A673 (cell line): ENCODE data around the gene RGS7. TPM values are rescaled to one million over a fixed set of nuclear protein-coding genes. Genes with fewer than 3 reads are reported as not detected.

Experiments
- BruUV-seq: library from RNA; stranded (reverse); fragments of 400-500 nt; replicated peaks from 2 replicates; lab custom pipeline; 2021; lab: Mats Ljungman, UMichigan
- CTCF ChIA-PET: fragments of 300-600 bp; sonication (Branson Sonifier 250); formaldehyde crosslinking; loops from one replicate; lab custom pipeline; 2022; ENCODE audit warnings: antibody characterized with exemption; lab: Charles Lee
- POLR2A ChIA-PET: fragments of 300-600 bp; sonication (Branson Sonifier 250); formaldehyde crosslinking; loops from one replicate; lab custom pipeline; 2022; ENCODE audit warnings: antibody characterized with exemption; ENCODE audit not compliant: low non-redundant PET; lab: Charles Lee
- DNase-seq: peaks from one replicate; pipeline ENCODE4 v3.0.0-alpha.2; 2015; ENCODE audit warnings: low spot score
- H3K27ac ChIP-seq: fragments of 200-600 bp; sonication (generic); 2 replicates; pipeline ENCODE4 v1.5.1; 2016; ENCODE audit warnings: mixed run types, low read depth, mild to moderate bottlenecking, mixed read lengths, antibody characterized with exemption, low read length; ENCODE audit not compliant: poor library complexity, severe bottlenecking
- H3K27me3 ChIP-seq: fragments of 200-600 bp; sonication (generic); replicated peaks from 2 replicates; pipeline ENCODE4 v1.6.1; 2017; ENCODE audit warnings: mixed run types, low read depth, mild to moderate bottlenecking, mixed read lengths, antibody characterized with exemption, low read length; ENCODE audit not compliant: insufficient read depth, poor library complexity
- H3K36me3 ChIP-seq: fragments of 200-600 bp; sonication (generic); 2 replicates; pipeline ENCODE4 v1.6.1; 2016; ENCODE audit warnings: mixed run types, mild to moderate bottlenecking, mixed read lengths, antibody characterized with exemption, low read length; ENCODE audit not compliant: insufficient read depth, poor library complexity, severe bottlenecking
- H3K4me1 ChIP-seq: fragments of 200-600 bp; sonication (generic); 2 replicates; pipeline ENCODE4 v1.6.1; 2017; ENCODE audit warnings: mixed run types, mild to moderate bottlenecking, mixed read lengths, antibody characterized with exemption, low read length; ENCODE audit not compliant: insufficient read depth, poor library complexity, severe bottlenecking
- H3K4me3 ChIP-seq: fragments of 200-600 bp; sonication (generic); 2 replicates; pipeline ENCODE4 v1.5.1; 2016; ENCODE audit warnings: low read depth, mixed run types, mild to moderate bottlenecking, mixed read lengths, low read length; ENCODE audit not compliant: poor library complexity, severe bottlenecking
- H3K9me3 ChIP-seq: fragments of 200-600 bp; sonication (generic); 2 replicates; pipeline ENCODE4 v1.6.1; 2016; ENCODE audit warnings: mixed run types, low read depth, mild to moderate bottlenecking, mixed read lengths, antibody characterized with exemption, low read length; ENCODE audit not compliant: poor library complexity, severe bottlenecking
- EZH2 ChIP-seq: fragments of 200-600 bp; sonication (generic); IDR thresholded peaks from 2 replicates; pipeline ENCODE4 v1.6.1; 2017; ENCODE audit warnings: borderline replicate concordance, low read depth, mild to moderate bottlenecking, mixed read lengths, antibody characterized with exemption, low read length; ENCODE audit not compliant: poor library complexity, severe bottlenecking
- intact Hi-C: fragments of 100-400 bp; cut with micrococcal nuclease; formaldehyde crosslinking; loops from one replicate; pipeline ENCODE4 v1.10.0; 2022; ENCODE audit not compliant: unreplicated experiment
- total RNA-seq: library from RNA; stranded (reverse); gene quantifications from 2 replicates; pipeline ENCODE4 v1.2.3, GENCODE V29; 2021
- TF ChIP-seq, protein P1 (sequence below): fragments of 300-800, 200-600 bp; sonication (generic); conservative IDR thresholded peaks from 2 replicates; pipeline ENCODE4 v1.5.1; 2017; ENCODE audit warnings: low read depth, mild to moderate bottlenecking, antibody characterized with exemption, low read length, moderate library complexity, mixed read lengths

RGS7 gene
- total RNA-seq, 1 experiment from 2014 or later, result not detected

DNA sequence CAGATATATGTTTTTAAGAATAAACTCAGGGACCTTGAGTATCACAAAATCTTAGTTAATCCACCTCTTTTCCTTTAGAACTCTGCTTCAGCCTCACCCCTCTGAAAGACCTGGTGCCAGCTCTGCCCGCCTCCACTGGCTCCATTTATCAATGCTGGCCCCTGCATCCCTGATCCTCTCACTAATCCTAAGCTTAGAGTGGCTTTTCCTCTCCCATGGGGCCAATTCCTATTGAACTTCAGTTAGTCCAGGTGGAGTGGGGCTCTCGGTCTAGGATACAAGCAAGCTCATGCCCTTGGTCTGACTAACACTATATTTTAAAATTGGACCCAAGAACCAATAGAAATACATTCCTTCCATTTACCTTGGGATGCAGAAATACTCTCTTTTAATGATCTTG lies 87.0 kb downstream of the RGS7 start:
- H3K4me1 ChIP-seq, result no peaks in the 10 kb centered on the region
- peaks cover 2% of the 10 kb centered on the region for H3K27me3 ChIP-seq
- intact Hi-C loops, result no loop called here
- no peak for TF ChIP-seq EZH2
- TF ChIP-seq, protein P1, sequence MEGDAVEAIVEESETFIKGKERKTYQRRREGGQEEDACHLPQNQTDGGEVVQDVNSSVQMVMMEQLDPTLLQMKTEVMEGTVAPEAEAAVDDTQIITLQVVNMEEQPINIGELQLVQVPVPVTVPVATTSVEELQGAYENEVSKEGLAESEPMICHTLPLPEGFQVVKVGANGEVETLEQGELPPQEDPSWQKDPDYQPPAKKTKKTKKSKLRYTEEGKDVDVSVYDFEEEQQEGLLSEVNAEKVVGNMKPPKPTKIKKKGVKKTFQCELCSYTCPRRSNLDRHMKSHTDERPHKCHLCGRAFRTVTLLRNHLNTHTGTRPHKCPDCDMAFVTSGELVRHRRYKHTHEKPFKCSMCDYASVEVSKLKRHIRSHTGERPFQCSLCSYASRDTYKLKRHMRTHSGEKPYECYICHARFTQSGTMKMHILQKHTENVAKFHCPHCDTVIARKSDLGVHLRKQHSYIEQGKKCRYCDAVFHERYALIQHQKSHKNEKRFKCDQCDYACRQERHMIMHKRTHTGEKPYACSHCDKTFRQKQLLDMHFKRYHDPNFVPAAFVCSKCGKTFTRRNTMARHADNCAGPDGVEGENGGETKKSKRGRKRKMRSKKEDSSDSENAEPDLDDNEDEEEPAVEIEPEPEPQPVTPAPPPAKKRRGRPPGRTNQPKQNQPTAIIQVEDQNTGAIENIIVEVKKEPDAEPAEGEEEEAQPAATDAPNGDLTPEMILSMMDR, result no peak
- no peak overlapping the region for H3K4me3 ChIP-seq
- ChIA-PET POLR2A (no interaction called here), CTCF (no interaction called here)
- BruUV-seq, result no TSS peak
- no peaks in the 10 kb centered on the region for H3K36me3 ChIP-seq
- DNase-seq, result no peak
- H3K27ac ChIP-seq, result no peak overlapping the region
- H3K9me3 ChIP-seq, result no peaks in the 10 kb centered on the region

DNA sequence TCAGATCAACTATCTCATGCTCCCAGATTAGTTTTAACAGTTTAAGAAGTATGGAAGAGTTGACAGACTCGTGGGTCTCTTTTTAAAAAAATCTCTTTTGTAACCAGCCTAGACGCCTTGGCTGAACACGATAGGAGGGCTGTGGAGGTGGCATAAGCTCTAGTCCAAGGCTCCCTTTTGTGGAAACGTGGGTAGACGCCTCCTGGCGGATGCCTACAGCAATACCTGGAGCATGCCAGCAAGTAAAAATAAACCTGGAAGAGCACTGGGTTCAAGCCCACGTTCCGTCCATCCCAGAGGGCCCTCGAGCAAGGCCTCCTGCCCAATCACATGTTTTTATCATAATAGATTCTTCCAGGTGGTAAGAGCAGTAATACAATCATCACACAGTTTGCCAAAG lies 87.9 kb downstream of the RGS7 start:
- no peak for DNase-seq
- CTCF ChIA-PET, result no interaction called here
- no peak for TF ChIP-seq EZH2
- TF ChIP-seq, protein P1, result no peak
- Histone ChIP-seq H3K4me3 (no peak overlapping the region), H3K27me3 (peaks cover 2% of the 10 kb centered on the region), H3K9me3 (no peaks in the 10 kb centered on the region), H3K36me3 (no peaks in the 10 kb centered on the region), H3K4me1 (no peaks in the 10 kb centered on the region), H3K27ac (no peak overlapping the region)
- intact Hi-C loops, result no loop called here
- POLR2A ChIA-PET, result no interaction called here
- no TSS peak for BruUV-seq

DNA sequence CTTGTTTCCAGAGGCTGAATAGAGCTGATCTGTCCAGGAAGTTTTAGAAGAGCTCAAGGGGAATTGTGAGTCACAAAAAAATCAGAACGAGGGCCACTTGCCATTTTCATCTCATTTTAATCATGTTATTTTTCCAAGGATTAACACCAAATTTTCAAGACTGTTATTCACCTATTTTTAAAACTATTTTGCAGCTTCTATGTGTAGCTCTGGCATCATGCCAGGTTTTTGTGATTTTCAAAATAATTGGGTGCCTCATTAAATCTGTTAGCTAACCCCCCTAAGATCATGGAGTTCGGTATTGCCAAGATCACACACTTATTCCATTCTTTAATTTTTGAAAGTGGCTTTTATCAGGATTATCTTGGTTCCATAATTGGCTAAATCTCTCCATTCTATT lies 90.9 kb downstream of the RGS7 start:
- Histone ChIP-seq H3K27me3 (peaks cover 2% of the 10 kb centered on the region), H3K4me3 (no peak overlapping the region), H3K27ac (no peak overlapping the region), H3K9me3 (no peaks in the 10 kb centered on the region), H3K4me1 (no peaks in the 10 kb centered on the region), H3K36me3 (no peaks in the 10 kb centered on the region)
- no peak for DNase-seq
- CTCF ChIA-PET, result no interaction called here
- intact Hi-C loops, result no loop called here
- no peak for TF ChIP-seq EZH2
- TF ChIP-seq, protein P1, result no peak
- POLR2A ChIA-PET, result no interaction called here
- no TSS peak for BruUV-seq
